A549 (cell line): ENCODE measurements around the gene PRKAG2. TPM values are rescaled to one million over a fixed set of nuclear protein-coding genes. Genes with fewer than 3 reads are reported as not detected.

Source experiments
- ATAC-seq, 2 experiments: fragments of 200-7000 bp in 1 of 2; fragments of >200 bp in 1 of 2; cut with Nextera tagmentation in 1 of 2; cut with Tn5 transposase in 1 of 2; 3 replicates each; pipeline versions ENCODE4 v1.8.0 to v1.9.1; 2018 to 2020; ENCODE audit warnings: mild to moderate bottlenecking in 1 of 2, moderate library complexity in 1 of 2
- CTCF ChIA-PET: fragments of 300-600 bp; sonication (Branson Sonifier 250); formaldehyde crosslinking; extraction: SDS; loops from one replicate; lab custom pipeline; 2021; ENCODE audit warnings: antibody characterized with exemption, inconsistent platforms; lab: Yijun Ruan, JAX
- POLR2A ChIA-PET: fragments of 350-600 bp; formaldehyde crosslinking; extraction: SDS; loops from one replicate; lab custom pipeline; 2021; ENCODE audit warnings: antibody characterized with exemption, inconsistent platforms; lab: Yijun Ruan, JAX
- DNase-seq, 2 experiments: peaks; one replicate each; pipeline versions ENCODE4 v3.0.0 to v3.0.0-alpha.2; 2011 to 2016; ENCODE audit warnings: low read depth in 1 of 2, low spot score in 1 of 2
- FAIRE-seq: peaks from 2 replicates; lab custom pipeline; 2011; peaks lifted over from hg19 to GRCh38; lab: Jason Lieb, UNC
- H3K27ac ChIP-seq, 2 experiments: fragments of >200 bp; sonication (Bioruptor Twin); formaldehyde crosslinking; 3 replicates each; pipeline ENCODE4 v1.5.1; 2016 to 2017
- H3K4me1 ChIP-seq: fragments of >200 bp; sonication (Bioruptor Twin); formaldehyde crosslinking; 3 replicates; pipeline ENCODE4 v1.6.1; 2016
- H3K4me2 ChIP-seq: fragments of >200 bp; sonication (Bioruptor Twin); formaldehyde crosslinking; 3 replicates; pipeline ENCODE4 v1.6.1; 2016
- H3K4me3 ChIP-seq: fragments of >200 bp; sonication (Bioruptor Twin); formaldehyde crosslinking; 3 replicates; pipeline ENCODE4 v1.5.1; 2016
- H3K9me3 ChIP-seq: fragments of >200 bp; sonication (Bioruptor Twin); formaldehyde crosslinking; 3 replicates; pipeline ENCODE4 v1.6.1; 2016
- BHLHE40 ChIP-seq: IDR thresholded peaks from 2 replicates; pipeline ENCODE4 v1.6.1; 2012; ENCODE audit warnings: low read depth, low read length, inconsistent platforms
- CBX2 ChIP-seq: fragments of 200-600 bp; sonication (generic); IDR thresholded peaks from 2 replicates; pipeline ENCODE4 v1.6.1; 2016; ENCODE audit warnings: low read depth, mild to moderate bottlenecking, borderline replicate concordance
- CBX8 ChIP-seq: fragments of 200-600 bp; sonication (generic); IDR thresholded peaks from 2 replicates; pipeline ENCODE4 v1.6.1; 2016
- EHMT2 ChIP-seq: fragments of 200-600 bp; sonication (generic); IDR thresholded peaks from 2 replicates; pipeline ENCODE4 v1.6.1; 2016; ENCODE audit warnings: antibody characterized with exemption, low read depth, mild to moderate bottlenecking, moderate library complexity
- FOSB ChIP-seq: fragments of 250-450 bp; sonication (Bioruptor Pico); IDR thresholded peaks from 2 replicates; pipeline ENCODE4 v1.5.0; 2020; ENCODE audit warnings: mild to moderate bottlenecking, moderate library complexity
- FOSL2 ChIP-seq, 2 experiments: fragments of 450-650 bp in 1 of 2; fragments of >200 bp in 1 of 2; sonication (Bioruptor Twin) in 1 of 2; formaldehyde crosslinking; IDR thresholded peaks; 2 replicates each; pipeline versions ENCODE4 v1.5.0 to v1.6.1; 2016 to 2020; ENCODE audit warnings: mild to moderate bottlenecking in 1 of 2, moderate library complexity in 1 of 2
- FOXS1 ChIP-seq: fragments of 250-450 bp; sonication (Bioruptor Pico); IDR thresholded peaks from 2 replicates; pipeline ENCODE4 v1.5.0; 2020; ENCODE audit warnings: mild to moderate bottlenecking, moderate library complexity
- HDAC2 ChIP-seq: fragments of 200-600 bp; sonication (generic); IDR thresholded peaks from 2 replicates; pipeline ENCODE4 v1.6.1; 2016
- HOXA7 ChIP-seq: fragments of 250-450 bp; sonication (Bioruptor Pico); IDR thresholded peaks from 2 replicates; pipeline ENCODE4 v1.5.0; 2020; ENCODE audit warnings: mild to moderate bottlenecking, moderate library complexity
- HOXB5 ChIP-seq: fragments of 250-450 bp; sonication (Bioruptor Pico); IDR thresholded peaks from 2 replicates; pipeline ENCODE4 v1.5.0; 2020; ENCODE audit warnings: mild to moderate bottlenecking, moderate library complexity
- JUNB ChIP-seq: fragments of >200 bp; sonication (Bioruptor Twin); formaldehyde crosslinking; IDR thresholded peaks from 2 replicates; pipeline ENCODE4 v1.6.1; 2016
- KDM1A ChIP-seq: fragments of 200-600 bp; sonication (generic); IDR thresholded peaks from 2 replicates; pipeline ENCODE4 v1.6.1; 2016; ENCODE audit warnings: low read depth, mild to moderate bottlenecking
- KDM5A ChIP-seq: fragments of 200-600 bp; sonication (generic); IDR thresholded peaks from 2 replicates; pipeline ENCODE4 v1.6.1; 2016; ENCODE audit warnings: antibody characterized with exemption, mild to moderate bottlenecking
- MAZ ChIP-seq: fragments of 150-350 bp; IDR thresholded peaks from 2 replicates; pipeline ENCODE4 v1.6.1; 2014; ENCODE audit warnings: antibody characterized with exemption, low read depth, low read length, borderline replicate concordance
- MYC ChIP-seq: IDR thresholded peaks from 2 replicates; pipeline ENCODE4 v1.6.1; 2012; ENCODE audit warnings: mild to moderate bottlenecking, inconsistent platforms, low read length, improper control_type of control experiment, borderline replicate concordance
- NFE2L2 ChIP-seq: fragments of 150-350 bp; conservative IDR thresholded peaks from 2 replicates; pipeline ENCODE4 v1.6.1; 2014; ENCODE audit warnings: low read length
- NR3C1 ChIP-seq: fragments of >200 bp; sonication (Bioruptor Twin); formaldehyde crosslinking; IDR thresholded peaks from 3 replicates; pipeline ENCODE4 v1.6.1; 2017
- RCOR1 ChIP-seq: fragments of 150-350 bp; IDR thresholded peaks from 2 replicates; pipeline ENCODE4 v1.6.1; 2014; ENCODE audit warnings: antibody characterized with exemption, low read length, low read depth
- ZC3H11A ChIP-seq: fragments of 450-650 bp; IDR thresholded peaks from 2 replicates; pipeline ENCODE4 v1.6.1; 2014; ENCODE audit warnings: antibody characterized with exemption, mild to moderate bottlenecking
- ZFP36 ChIP-seq: fragments of 450-650 bp; IDR thresholded peaks from 2 replicates; pipeline ENCODE4 v1.6.1; 2014; ENCODE audit warnings: borderline replicate concordance; ENCODE audit not compliant: partially characterized antibody
- ZNF302 ChIP-seq: fragments of 250-450 bp; sonication (Bioruptor Pico); IDR thresholded peaks from 2 replicates; pipeline ENCODE4 v1.9.0; 2021; ENCODE audit warnings: inconsistent platforms, mild to moderate bottlenecking, moderate library complexity
- ZSCAN20 ChIP-seq: fragments of 250-450 bp; sonication (Bioruptor Pico); IDR thresholded peaks from 2 replicates; pipeline ENCODE4 v1.8.0; 2022; ENCODE audit warnings: mild to moderate bottlenecking, moderate library complexity
- WGBS: methylation state at CpG from one replicate; pipeline ENCODE4 v1.1.6; 2017; ENCODE audit errors: missing lambda C conversion rate; 5-methylcytosine and 5-hydroxymethylcytosine counted together
- polyA plus RNA-seq, 4 experiments: library from polyadenylated mRNA; depleted of rRNA in 3 of 4; stranded (reverse); fragments of >200 nt; fragmentation: RNase III in 1 of 4; extraction: RNeasy Plus Mini Kit Qiagen cat#74134 plus additional on column Dnase treatment in 1 of 4; gene quantifications; 2 replicates in 3 of 4; 3 replicates in 1 of 4; pipeline ENCODE4 v1.2.3, GENCODE V29; 2011 to 2017
- TF ChIP-seq, protein P1 (sequence below): fragments of 200-600 bp; sonication (generic); IDR thresholded peaks from 2 replicates; pipeline ENCODE4 v1.6.1; 2016; ENCODE audit warnings: antibody characterized with exemption, mild to moderate bottlenecking, moderate library complexity
- TF ChIP-seq, protein P2 (sequence below): IDR thresholded peaks from 2 replicates; pipeline ENCODE4 v1.6.1; 2012; ENCODE audit warnings: low read depth, borderline replicate concordance
- TF ChIP-seq, protein P3 (sequence below): fragments of 150-350 bp; IDR thresholded peaks from 2 replicates; pipeline ENCODE4 v1.6.1; 2014; ENCODE audit warnings: low read depth, mild to moderate bottlenecking, low read length

The PRKAG2 gene
- polyA plus RNA-seq, 2 of the 4 experiments (the other 2 are of a cell fraction): 26.5 to 31.7 TPM

GRCh38 chr7:151675196-151675920 lies 201.6 kb downstream of the PRKAG2 start:
- TF ChIP-seq ZC3H11A: no peak
- no peak for TF ChIP-seq FOSL2 (IDR thresholded peaks at IDR 0.05)
- TF ChIP-seq FOSL2 (CRISPR knock-in tag; IDR thresholded peaks at IDR 0.05): no peak
- TF ChIP-seq ZNF302: no peak
- TF ChIP-seq ZFP36: no peak
- TF ChIP-seq CBX8: no peak
- no peak for TF ChIP-seq FOXS1 (CRISPR knock-in tag)
- TF ChIP-seq EHMT2: no peak
- TF ChIP-seq, protein P1, sequence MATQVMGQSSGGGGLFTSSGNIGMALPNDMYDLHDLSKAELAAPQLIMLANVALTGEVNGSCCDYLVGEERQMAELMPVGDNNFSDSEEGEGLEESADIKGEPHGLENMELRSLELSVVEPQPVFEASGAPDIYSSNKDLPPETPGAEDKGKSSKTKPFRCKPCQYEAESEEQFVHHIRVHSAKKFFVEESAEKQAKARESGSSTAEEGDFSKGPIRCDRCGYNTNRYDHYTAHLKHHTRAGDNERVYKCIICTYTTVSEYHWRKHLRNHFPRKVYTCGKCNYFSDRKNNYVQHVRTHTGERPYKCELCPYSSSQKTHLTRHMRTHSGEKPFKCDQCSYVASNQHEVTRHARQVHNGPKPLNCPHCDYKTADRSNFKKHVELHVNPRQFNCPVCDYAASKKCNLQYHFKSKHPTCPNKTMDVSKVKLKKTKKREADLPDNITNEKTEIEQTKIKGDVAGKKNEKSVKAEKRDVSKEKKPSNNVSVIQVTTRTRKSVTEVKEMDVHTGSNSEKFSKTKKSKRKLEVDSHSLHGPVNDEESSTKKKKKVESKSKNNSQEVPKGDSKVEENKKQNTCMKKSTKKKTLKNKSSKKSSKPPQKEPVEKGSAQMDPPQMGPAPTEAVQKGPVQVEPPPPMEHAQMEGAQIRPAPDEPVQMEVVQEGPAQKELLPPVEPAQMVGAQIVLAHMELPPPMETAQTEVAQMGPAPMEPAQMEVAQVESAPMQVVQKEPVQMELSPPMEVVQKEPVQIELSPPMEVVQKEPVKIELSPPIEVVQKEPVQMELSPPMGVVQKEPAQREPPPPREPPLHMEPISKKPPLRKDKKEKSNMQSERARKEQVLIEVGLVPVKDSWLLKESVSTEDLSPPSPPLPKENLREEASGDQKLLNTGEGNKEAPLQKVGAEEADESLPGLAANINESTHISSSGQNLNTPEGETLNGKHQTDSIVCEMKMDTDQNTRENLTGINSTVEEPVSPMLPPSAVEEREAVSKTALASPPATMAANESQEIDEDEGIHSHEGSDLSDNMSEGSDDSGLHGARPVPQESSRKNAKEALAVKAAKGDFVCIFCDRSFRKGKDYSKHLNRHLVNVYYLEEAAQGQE: no peak
- TF ChIP-seq KDM5A: no peak
- no peak for TF ChIP-seq BHLHE40
- TF ChIP-seq FOSB (CRISPR knock-in tag): no peak
- TF ChIP-seq HOXB5 (CRISPR knock-in tag): no peak
- TF ChIP-seq NR3C1: no peak
- POLR2A ChIA-PET: no interaction called here
- 93% methylated on average over 26 of the region's 26 CpGs for WGBS
- H3K4me2 ChIP-seq: no peak overlapping the region
- FAIRE-seq (no peak), DNase-seq (no peak), ATAC-seq (no peak)
- no peaks in the 10 kb centered on the region for H3K9me3 ChIP-seq
- CTCF ChIA-PET: interaction anchor here (1.0 to 1.2 kb wide), 3 partner anchors 14 to 79 kb away, joined by 3 read pairs; no protein-coding TSS in a partner anchor
- no peak overlapping the region for H3K27ac ChIP-seq
- no peaks in the 10 kb centered on the region; the same call in 2 of the 3 replicates for H3K4me1 ChIP-seq
- no peak overlapping the region for H3K4me3 ChIP-seq

DNA sequence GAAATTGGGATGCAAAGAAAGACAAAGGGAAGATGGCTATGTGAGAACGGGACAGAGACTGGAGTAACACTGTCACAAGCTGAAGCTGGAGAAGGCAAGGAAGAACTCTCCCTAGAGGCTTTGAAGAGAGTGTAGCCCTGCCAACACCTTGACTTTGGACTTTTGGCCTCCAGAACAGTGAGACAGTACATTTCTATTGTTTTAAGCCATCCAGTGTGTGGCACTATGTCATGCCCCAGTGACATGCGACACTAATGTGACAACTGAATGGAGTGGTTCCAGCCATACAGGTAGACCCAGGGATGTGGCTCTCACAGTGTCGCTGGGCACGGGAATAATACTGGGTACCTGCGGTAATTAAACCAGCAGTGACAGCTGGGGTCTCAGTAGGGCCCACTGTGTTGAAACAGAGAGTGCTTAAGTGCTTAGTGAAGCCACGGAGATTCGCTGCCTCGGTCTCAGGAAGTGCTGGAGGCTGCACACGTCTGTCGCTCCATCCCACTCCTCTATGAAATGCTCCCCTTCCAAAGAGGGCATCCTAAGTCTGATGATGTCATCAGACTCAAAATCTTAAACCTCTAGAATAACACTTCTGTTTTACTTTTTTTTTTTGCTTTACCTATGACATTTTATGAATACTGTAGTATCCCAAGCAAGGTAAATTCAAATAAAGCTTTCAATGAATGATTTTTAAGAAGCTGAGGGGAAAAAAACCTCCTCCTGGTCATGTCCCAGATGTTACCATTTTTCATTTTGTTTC lies 202.6 kb downstream of the PRKAG2 start:
- Histone ChIP-seq H3K27ac (no peak overlapping the region; a peak in 1 of 6 replicates), H3K9me3 (no peaks in the 10 kb centered on the region), H3K4me1 (no peaks in the 10 kb centered on the region), H3K4me3 (no peak overlapping the region), H3K4me2 (no peak overlapping the region)
- TF ChIP-seq EHMT2 (no peak), BHLHE40 (no peak), KDM1A (no peak), HDAC2 (no peak), MAZ (no peak), JUNB (no peak), HOXA7 (no peak), CBX2 (no peak), ZSCAN20 (CRISPR knock-in tag) (no peak), FOXS1 (CRISPR knock-in tag) (no peak), HOXB5 (CRISPR knock-in tag) (no peak), KDM5A (no peak), NR3C1 (no peak), ZFP36 (no peak), MYC (no peak), NFE2L2 (no peak), RCOR1 (no peak)
- TF ChIP-seq, protein P2, sequence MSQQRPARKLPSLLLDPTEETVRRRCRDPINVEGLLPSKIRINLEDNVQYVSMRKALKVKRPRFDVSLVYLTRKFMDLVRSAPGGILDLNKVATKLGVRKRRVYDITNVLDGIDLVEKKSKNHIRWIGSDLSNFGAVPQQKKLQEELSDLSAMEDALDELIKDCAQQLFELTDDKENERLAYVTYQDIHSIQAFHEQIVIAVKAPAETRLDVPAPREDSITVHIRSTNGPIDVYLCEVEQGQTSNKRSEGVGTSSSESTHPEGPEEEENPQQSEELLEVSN: no peak
- TF ChIP-seq, protein P3, sequence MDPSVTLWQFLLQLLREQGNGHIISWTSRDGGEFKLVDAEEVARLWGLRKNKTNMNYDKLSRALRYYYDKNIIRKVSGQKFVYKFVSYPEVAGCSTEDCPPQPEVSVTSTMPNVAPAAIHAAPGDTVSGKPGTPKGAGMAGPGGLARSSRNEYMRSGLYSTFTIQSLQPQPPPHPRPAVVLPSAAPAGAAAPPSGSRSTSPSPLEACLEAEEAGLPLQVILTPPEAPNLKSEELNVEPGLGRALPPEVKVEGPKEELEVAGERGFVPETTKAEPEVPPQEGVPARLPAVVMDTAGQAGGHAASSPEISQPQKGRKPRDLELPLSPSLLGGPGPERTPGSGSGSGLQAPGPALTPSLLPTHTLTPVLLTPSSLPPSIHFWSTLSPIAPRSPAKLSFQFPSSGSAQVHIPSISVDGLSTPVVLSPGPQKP: no peak
- ChIA-PET CTCF (interaction anchor here (1.0 to 1.9 kb wide), 4 partner anchors 11 to 80 kb away, joined by 3 to 5 read pairs (median 3); no protein-coding TSS in a partner anchor), POLR2A (no interaction called here)
- WGBS: 93% methylated on average over 10 of the region's 10 CpGs
- DNase-seq (no peak), ATAC-seq (no peak), FAIRE-seq (no peak)
